A549 (cell line): ENCODE results near the gene PPP5C. TPM values are rescaled to one million over a fixed set of nuclear protein-coding genes. Genes with fewer than 3 reads are reported as not detected.

Experiments used
- ATAC-seq, 2 experiments: fragments of 200-7000 bp in 1 of 2; fragments of >200 bp in 1 of 2; cut with Nextera tagmentation in 1 of 2; cut with Tn5 transposase in 1 of 2; 3 replicates each; pipeline versions ENCODE4 v1.8.0 to v1.9.1; 2018 to 2020; ENCODE audit warnings: mild to moderate bottlenecking in 1 of 2, moderate library complexity in 1 of 2
- CTCF ChIA-PET: fragments of 300-600 bp; sonication (Branson Sonifier 250); formaldehyde crosslinking; extraction: SDS; loops from one replicate; lab custom pipeline; 2021; ENCODE audit warnings: antibody characterized with exemption, inconsistent platforms; lab: Yijun Ruan, JAX
- POLR2A ChIA-PET: fragments of 350-600 bp; formaldehyde crosslinking; extraction: SDS; loops from one replicate; lab custom pipeline; 2021; ENCODE audit warnings: antibody characterized with exemption, inconsistent platforms; lab: Yijun Ruan, JAX
- DNase-seq, 2 experiments: peaks; one replicate each; pipeline versions ENCODE4 v3.0.0 to v3.0.0-alpha.2; 2011 to 2016; ENCODE audit warnings: low read depth in 1 of 2, low spot score in 1 of 2
- FAIRE-seq: peaks from 2 replicates; lab custom pipeline; 2011; peaks lifted over from hg19 to GRCh38; lab: Jason Lieb, UNC
- H3K27ac ChIP-seq, 2 experiments: fragments of >200 bp; sonication (Bioruptor Twin); formaldehyde crosslinking; 3 replicates each; pipeline ENCODE4 v1.5.1; 2016 to 2017
- H3K4me1 ChIP-seq: fragments of >200 bp; sonication (Bioruptor Twin); formaldehyde crosslinking; 3 replicates; pipeline ENCODE4 v1.6.1; 2016
- H3K4me2 ChIP-seq: fragments of >200 bp; sonication (Bioruptor Twin); formaldehyde crosslinking; 3 replicates; pipeline ENCODE4 v1.6.1; 2016
- H3K4me3 ChIP-seq: fragments of >200 bp; sonication (Bioruptor Twin); formaldehyde crosslinking; 3 replicates; pipeline ENCODE4 v1.5.1; 2016
- H3K9me3 ChIP-seq: fragments of >200 bp; sonication (Bioruptor Twin); formaldehyde crosslinking; 3 replicates; pipeline ENCODE4 v1.6.1; 2016
- BHLHE40 ChIP-seq: IDR thresholded peaks from 2 replicates; pipeline ENCODE4 v1.6.1; 2012; ENCODE audit warnings: low read depth, low read length, inconsistent platforms
- E2F6 ChIP-seq: IDR thresholded peaks from 2 replicates; pipeline ENCODE4 v1.6.1; 2012; ENCODE audit warnings: low read depth, borderline replicate concordance
- HDAC2 ChIP-seq: fragments of 200-600 bp; sonication (generic); IDR thresholded peaks from 2 replicates; pipeline ENCODE4 v1.6.1; 2016
- KDM1A ChIP-seq: fragments of 200-600 bp; sonication (generic); IDR thresholded peaks from 2 replicates; pipeline ENCODE4 v1.6.1; 2016; ENCODE audit warnings: low read depth, mild to moderate bottlenecking
- KDM5A ChIP-seq: fragments of 200-600 bp; sonication (generic); IDR thresholded peaks from 2 replicates; pipeline ENCODE4 v1.6.1; 2016; ENCODE audit warnings: antibody characterized with exemption, mild to moderate bottlenecking
- PHF8 ChIP-seq: fragments of 200-600 bp; sonication (generic); IDR thresholded peaks from 2 replicates; pipeline ENCODE4 v1.6.1; 2016; ENCODE audit warnings: low read depth, mild to moderate bottlenecking, antibody characterized with exemption, moderate library complexity, borderline replicate concordance
- POLR2AphosphoS2 ChIP-seq: conservative IDR thresholded peaks from 2 replicates; pipeline ENCODE4 v1.6.1; 2012; ENCODE audit warnings: low read length, improper control_type of control experiment, inconsistent platforms
- RAD21 ChIP-seq, 2 experiments: fragments of >200 bp in 1 of 2; sonication (Bioruptor Twin) in 1 of 2; formaldehyde crosslinking in 1 of 2; IDR thresholded peaks in 1 of 2; conservative IDR thresholded peaks in 1 of 2; 2 replicates in 1 of 2; 3 replicates in 1 of 2; pipeline ENCODE4 v1.6.1; 2012 to 2018; ENCODE audit warnings: inconsistent platforms in 1 of 2
- RFX5 ChIP-seq: fragments of 450-650 bp; IDR thresholded peaks from 2 replicates; pipeline ENCODE4 v1.7.1; 2014; ENCODE audit warnings: antibody characterized with exemption, mild to moderate bottlenecking, moderate library complexity
- SMC3 ChIP-seq: fragments of >200 bp; sonication (Bioruptor Twin); formaldehyde crosslinking; IDR thresholded peaks from 3 replicates; pipeline ENCODE4 v1.6.1; 2018; ENCODE audit warnings: inconsistent platforms
- SREBF2 ChIP-seq: fragments of 450-650 bp; IDR thresholded peaks from 2 replicates; pipeline ENCODE4 v1.6.1; 2014; ENCODE audit warnings: mild to moderate bottlenecking, moderate library complexity
- TFCP2L1 ChIP-seq: fragments of 250-450 bp; sonication (Bioruptor Pico); IDR thresholded peaks from 2 replicates; pipeline ENCODE4 v1.5.0; 2021; ENCODE audit warnings: mild to moderate bottlenecking
- USF2 ChIP-seq: fragments of 450-650 bp; IDR thresholded peaks from 2 replicates; pipeline ENCODE4 v1.6.1; 2014; ENCODE audit warnings: antibody characterized with exemption
- ZFP36 ChIP-seq: fragments of 450-650 bp; IDR thresholded peaks from 2 replicates; pipeline ENCODE4 v1.6.1; 2014; ENCODE audit warnings: borderline replicate concordance; ENCODE audit not compliant: partially characterized antibody
- ZNF302 ChIP-seq: fragments of 250-450 bp; sonication (Bioruptor Pico); IDR thresholded peaks from 2 replicates; pipeline ENCODE4 v1.9.0; 2021; ENCODE audit warnings: inconsistent platforms, mild to moderate bottlenecking, moderate library complexity
- WGBS: methylation state at CpG from one replicate; pipeline ENCODE4 v1.1.6; 2017; ENCODE audit errors: missing lambda C conversion rate; 5-methylcytosine and 5-hydroxymethylcytosine counted together
- polyA plus RNA-seq, 4 experiments: library from polyadenylated mRNA; depleted of rRNA in 3 of 4; stranded (reverse); fragments of >200 nt; fragmentation: RNase III in 1 of 4; extraction: RNeasy Plus Mini Kit Qiagen cat#74134 plus additional on column Dnase treatment in 1 of 4; gene quantifications; 2 replicates in 3 of 4; 3 replicates in 1 of 4; pipeline ENCODE4 v1.2.3, GENCODE V29; 2011 to 2017
- TF ChIP-seq, protein P1 (sequence below): fragments of >200 bp; sonication (Bioruptor Twin); formaldehyde crosslinking; IDR thresholded peaks from 2 replicates; pipeline ENCODE4 v1.6.1; 2016
- TF ChIP-seq, protein P2 (sequence below): IDR thresholded peaks from 2 replicates; pipeline ENCODE4 v1.6.1; 2012
- TF ChIP-seq, protein P3 (sequence below): fragments of 150-350 bp; IDR thresholded peaks from 2 replicates; pipeline ENCODE4 v1.6.1; 2014; ENCODE audit warnings: low read depth, mild to moderate bottlenecking, low read length

PPP5C gene
- polyA plus RNA-seq, 2 of the 4 experiments (the other 2 are of a cell fraction) = 94.2 to 107 TPM

DNA sequence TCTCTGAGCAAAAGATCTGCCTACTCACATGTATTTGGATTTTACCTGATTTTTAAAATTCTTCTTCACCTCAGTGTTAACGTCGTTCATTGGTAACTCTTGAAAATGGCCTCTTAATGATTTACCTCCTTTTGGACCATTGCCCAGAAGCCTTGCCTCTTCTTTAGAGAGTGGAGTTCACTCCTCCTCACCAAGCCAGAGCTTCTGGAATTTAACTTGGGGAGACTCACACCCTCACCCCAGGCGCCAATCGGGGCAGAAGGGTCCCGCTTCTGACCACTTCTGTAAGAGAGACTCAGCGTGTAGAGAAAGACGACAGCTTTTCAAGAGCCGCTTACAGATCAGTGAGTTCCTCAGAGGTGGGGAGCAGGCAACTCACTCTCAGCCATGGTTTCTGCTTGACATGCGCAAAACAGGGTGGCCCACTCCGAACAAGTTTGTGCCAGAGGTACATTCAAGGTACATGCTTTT, 79.2 kb downstream of the PPP5C start:
- H3K4me1 ChIP-seq = peaks cover 8% of the 10 kb centered on the region
- H3K4me3 ChIP-seq = peak overlapping the region; percentile 55
- ATAC-seq (peak; percentile 57 to 74), DNase-seq (peak; percentile 62 to 70), FAIRE-seq (peak; percentile 88)
- H3K27ac ChIP-seq = peak overlapping the region; percentile 68 to 86
- ChIA-PET CTCF (interaction anchor here (0.6 to 7.0 kb wide), 10 partner anchors 10 to 414 kb away, joined by 3 to 43 read pairs (median 5); no protein-coding TSS in a partner anchor), POLR2A (interaction anchor here (0.6 to 1.1 kb wide), 2 partner anchors 9 to 133 kb away, joined by 3 to 5 read pairs; no protein-coding TSS in a partner anchor)
- TF ChIP-seq RAD21 (conservative IDR thresholded peaks at IDR 0.05 in 1 of 2, IDR thresholded peaks at IDR 0.05 in 1 of 2) (no peak), POLR2AphosphoS2 (no peak), BHLHE40 (no peak), ZNF302 (no peak), KDM5A (no peak), E2F6 (no peak), TFCP2L1 (CRISPR knock-in tag) (no peak), ZFP36 (no peak), SMC3 (no peak), HDAC2 (no peak)
- TF ChIP-seq, protein P1, sequence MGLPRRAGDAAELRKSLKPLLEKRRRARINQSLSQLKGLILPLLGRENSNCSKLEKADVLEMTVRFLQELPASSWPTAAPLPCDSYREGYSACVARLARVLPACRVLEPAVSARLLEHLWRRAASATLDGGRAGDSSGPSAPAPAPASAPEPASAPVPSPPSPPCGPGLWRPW = no peak
- TF ChIP-seq, protein P2, sequence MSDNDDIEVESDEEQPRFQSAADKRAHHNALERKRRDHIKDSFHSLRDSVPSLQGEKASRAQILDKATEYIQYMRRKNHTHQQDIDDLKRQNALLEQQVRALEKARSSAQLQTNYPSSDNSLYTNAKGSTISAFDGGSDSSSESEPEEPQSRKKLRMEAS = no peak
- no peaks in the 10 kb centered on the region for H3K9me3 ChIP-seq
- peak overlapping the region; percentile 76 for H3K4me2 ChIP-seq
- 23% methylated on average over 9 of the region's 10 CpGs for WGBS

DNA sequence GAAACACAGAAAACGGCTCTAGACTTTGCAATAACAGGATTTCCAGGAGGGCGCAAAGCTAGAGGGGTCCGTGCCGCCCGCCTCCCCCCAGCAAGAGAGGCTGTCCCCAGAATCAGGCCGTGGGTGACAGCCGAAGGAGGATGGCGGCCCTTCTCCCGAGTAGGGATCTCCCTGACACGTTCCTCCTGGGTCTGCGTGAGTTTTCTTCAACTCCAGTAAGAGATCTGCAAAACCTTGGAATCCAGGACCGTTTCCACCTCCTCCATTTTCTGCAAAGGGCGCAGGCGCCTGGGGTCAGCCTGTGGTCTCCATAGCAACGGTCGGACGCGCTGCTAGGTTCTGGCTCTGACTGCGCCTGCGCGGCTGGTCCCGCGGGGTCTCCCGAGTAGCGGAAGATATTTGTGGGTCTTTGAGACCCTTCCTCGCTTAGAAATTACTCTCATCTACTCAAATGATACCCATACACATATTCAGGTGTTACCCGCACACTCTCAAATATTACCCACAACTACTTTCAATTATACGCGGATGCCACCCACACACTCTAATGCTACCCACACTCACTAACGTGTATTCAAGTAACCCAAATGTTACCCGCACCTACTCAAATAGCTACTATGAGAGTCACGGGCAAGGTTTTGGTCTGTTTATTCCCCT, 79.7 kb downstream of the PPP5C start:
- H3K9me3 ChIP-seq = no peaks in the 10 kb centered on the region
- ChIA-PET CTCF (interaction anchor here (0.6 to 7.0 kb wide), 9 partner anchors 10 to 235 kb away, joined by 3 to 43 read pairs (median 5); no protein-coding TSS in a partner anchor), POLR2A (interaction anchor here (1.1 kb wide), 1 partner anchor 10 kb away, joined by 3 read pairs; no protein-coding TSS in a partner anchor)
- peak overlapping the region; percentile 68 to 86 for H3K27ac ChIP-seq
- no peak for FAIRE-seq
- peak overlapping the region; percentile 55 for H3K4me3 ChIP-seq
- H3K4me2 ChIP-seq = peak overlapping the region; percentile 76
- peaks cover 8% of the 10 kb centered on the region for H3K4me1 ChIP-seq
- 29% methylated on average over 32 of the region's 32 CpGs for WGBS
- ATAC-seq = peak; percentile 90
- TF ChIP-seq RFX5 = no peak
- TF ChIP-seq USF2 = no peak
- TF ChIP-seq KDM1A = no peak
- TF ChIP-seq, protein P3, sequence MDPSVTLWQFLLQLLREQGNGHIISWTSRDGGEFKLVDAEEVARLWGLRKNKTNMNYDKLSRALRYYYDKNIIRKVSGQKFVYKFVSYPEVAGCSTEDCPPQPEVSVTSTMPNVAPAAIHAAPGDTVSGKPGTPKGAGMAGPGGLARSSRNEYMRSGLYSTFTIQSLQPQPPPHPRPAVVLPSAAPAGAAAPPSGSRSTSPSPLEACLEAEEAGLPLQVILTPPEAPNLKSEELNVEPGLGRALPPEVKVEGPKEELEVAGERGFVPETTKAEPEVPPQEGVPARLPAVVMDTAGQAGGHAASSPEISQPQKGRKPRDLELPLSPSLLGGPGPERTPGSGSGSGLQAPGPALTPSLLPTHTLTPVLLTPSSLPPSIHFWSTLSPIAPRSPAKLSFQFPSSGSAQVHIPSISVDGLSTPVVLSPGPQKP = no peak
- TF ChIP-seq SREBF2 = no peak
- TF ChIP-seq HDAC2 = no peak
- peak; percentile 23; the same call in 1 of the 2 replicates for TF ChIP-seq PHF8
- no peak for TF ChIP-seq E2F6
- DNase-seq = peak; percentile 81 to 95
